Mucosa of rectum (tissue), 2 donors: ENCODE results near the gene XXYLT1.

ENCODE experiments used
- H3K27ac ChIP-seq, 2 donors: one replicate each; pipeline ENCODE4 v1.7.0; 2013; ENCODE audit warnings: inconsistent platforms in 2 of 2, low read depth in 2 of 2, low read length in 2 of 2
- H3K27me3 ChIP-seq, 2 donors: one replicate each; pipeline ENCODE4 v1.7.0; 2013; ENCODE audit warnings: low read length in 2 of 2; ENCODE audit not compliant: control insufficient read depth in 2 of 2, insufficient read depth in 2 of 2
- H3K36me3 ChIP-seq, 2 donors: one replicate each; pipeline ENCODE4 v1.7.0; 2013; ENCODE audit warnings: low read length in 2 of 2; ENCODE audit not compliant: control insufficient read depth in 2 of 2, insufficient read depth in 2 of 2
- H3K4me1 ChIP-seq, 2 donors: one replicate each; pipeline ENCODE4 v1.7.0; 2013; ENCODE audit warnings: low read length in 2 of 2, mild to moderate bottlenecking in 1 of 2; ENCODE audit not compliant: control insufficient read depth in 2 of 2, insufficient read depth in 2 of 2
- H3K4me3 ChIP-seq, 2 donors: one replicate each; pipeline ENCODE4 v1.7.0; 2013; ENCODE audit warnings: low read length in 2 of 2
- H3K9ac ChIP-seq, 2 donors: one replicate each; pipeline ENCODE4 v1.7.0; 2013; ENCODE audit warnings: low read length in 2 of 2, low read depth in 1 of 2, mild to moderate bottlenecking in 1 of 2
- H3K9me3 ChIP-seq, 2 donors: one replicate each; pipeline ENCODE4 v1.7.0; 2013; ENCODE audit warnings: low read length in 2 of 2; ENCODE audit not compliant: control insufficient read depth in 2 of 2
- donor health status: healthy.
- donor health status: Normal muscosa, but diverticular disease.

Gene XXYLT1

DNA sequence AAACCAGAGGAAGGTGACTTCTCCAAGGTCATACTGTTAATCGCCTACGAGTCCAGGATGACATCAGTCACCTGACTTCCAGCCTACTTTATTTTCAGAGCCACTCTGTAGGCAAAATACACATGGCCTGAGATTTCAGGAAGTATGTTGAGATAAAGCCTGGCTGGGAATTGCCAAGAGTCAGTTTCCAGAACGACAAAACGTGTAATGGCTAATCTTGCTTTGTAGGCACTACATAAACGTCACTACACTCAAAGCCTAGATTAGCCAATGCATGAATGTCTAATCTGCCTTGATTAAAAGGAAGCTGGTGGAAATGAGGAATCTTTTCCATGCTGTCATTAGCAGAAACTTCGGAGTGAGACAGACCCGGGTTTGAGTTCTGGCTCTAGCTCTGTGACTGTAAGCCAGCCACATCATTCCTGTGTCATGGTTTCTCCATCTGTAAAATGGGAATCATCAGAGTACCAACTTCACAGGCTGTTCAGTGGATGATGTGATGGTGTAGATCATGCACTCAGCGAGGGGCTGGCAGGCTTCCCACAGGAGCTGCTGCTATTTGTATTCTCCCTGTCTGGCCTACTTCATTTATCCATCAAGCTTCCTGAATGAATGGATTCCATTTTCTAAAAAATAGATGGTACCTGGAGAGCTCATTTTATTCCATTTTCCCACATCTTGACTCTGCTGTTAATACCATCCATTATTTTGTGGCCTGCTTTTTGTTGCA lies 241.9 kb downstream of the XXYLT1 start:
- no peak overlapping the region for H3K9ac ChIP-seq
- no peaks in the 10 kb centered on the region for H3K9me3 ChIP-seq
- peaks cover 11% of the 10 kb centered on the region in 2 donors for H3K4me1 ChIP-seq
- no peaks in the 10 kb centered on the region for H3K27me3 ChIP-seq
- H3K36me3 ChIP-seq, result no peaks in the 10 kb centered on the region
- H3K4me3 ChIP-seq, result no peak overlapping the region
- no peak overlapping the region for H3K27ac ChIP-seq

DNA sequence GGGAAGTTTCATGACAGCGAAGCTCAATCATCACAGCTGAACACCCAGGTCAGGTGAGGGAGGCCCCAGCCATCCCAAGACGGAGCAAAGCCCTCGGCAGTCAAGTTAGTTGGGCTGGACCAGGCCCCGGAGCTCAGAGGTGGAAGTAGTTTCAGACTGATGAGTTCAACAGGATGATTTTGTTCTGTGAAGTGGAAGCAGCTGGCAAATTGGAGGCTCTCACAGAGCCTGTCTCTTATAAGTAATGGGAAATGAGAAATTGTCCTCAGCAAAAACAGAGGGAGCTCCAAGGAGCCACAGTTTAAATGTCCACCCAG lies 245.1 kb downstream of the XXYLT1 start:
- H3K9ac ChIP-seq, result no peak overlapping the region
- no peaks in the 10 kb centered on the region for H3K36me3 ChIP-seq
- H3K27ac ChIP-seq, result no peak overlapping the region
- no peak overlapping the region for H3K4me3 ChIP-seq
- no peaks in the 10 kb centered on the region for H3K4me1 ChIP-seq
- no peaks in the 10 kb centered on the region for H3K9me3 ChIP-seq
- H3K27me3 ChIP-seq, result no peaks in the 10 kb centered on the region

DNA sequence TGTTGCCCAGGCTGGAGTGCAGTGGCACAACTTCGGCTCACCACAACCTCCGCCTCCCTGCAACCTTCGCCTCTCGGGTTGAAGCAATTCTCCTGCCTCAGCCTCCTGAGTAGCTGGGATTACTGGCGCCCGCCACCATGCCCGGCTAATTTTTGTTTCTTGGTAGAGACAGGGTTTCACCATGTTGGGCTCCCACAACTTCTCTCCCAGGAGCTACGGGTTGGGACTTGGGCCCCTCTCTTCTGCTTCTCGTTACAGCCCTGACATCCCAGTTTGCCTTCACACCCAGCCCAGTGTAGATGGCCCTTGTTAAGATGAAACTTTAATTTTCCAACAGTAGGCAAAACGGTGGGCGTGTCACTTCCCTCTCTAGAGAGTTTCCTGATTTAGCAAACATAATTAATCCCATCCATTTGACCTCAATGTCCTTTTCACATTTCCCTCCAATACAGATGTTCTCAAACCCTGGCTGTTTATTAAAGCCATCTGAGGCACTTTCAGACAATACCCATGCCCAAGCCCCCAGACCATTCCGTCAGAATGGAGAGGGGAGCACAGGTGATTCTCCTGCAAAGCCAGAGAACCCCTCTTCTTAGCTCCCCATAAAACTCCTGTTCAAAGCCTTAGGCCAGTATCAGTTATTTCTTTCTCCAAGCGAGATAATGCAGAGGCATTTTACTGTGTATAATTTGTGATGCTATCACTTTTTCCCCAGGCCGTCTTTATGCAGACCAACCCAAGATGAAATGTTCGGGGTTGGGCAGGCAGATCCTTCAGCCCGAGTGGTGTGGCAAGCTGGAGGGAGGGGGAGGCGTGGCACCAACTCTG lies 245.7 kb downstream of the XXYLT1 start:
- Histone ChIP-seq H3K9ac (no peak overlapping the region), H3K36me3 (no peaks in the 10 kb centered on the region), H3K27ac (no peak overlapping the region), H3K9me3 (peaks cover 0 to under 1% of the 10 kb centered on the region in 2 donors), H3K27me3 (no peaks in the 10 kb centered on the region), H3K4me1 (no peaks in the 10 kb centered on the region), H3K4me3 (no peak overlapping the region)

DNA sequence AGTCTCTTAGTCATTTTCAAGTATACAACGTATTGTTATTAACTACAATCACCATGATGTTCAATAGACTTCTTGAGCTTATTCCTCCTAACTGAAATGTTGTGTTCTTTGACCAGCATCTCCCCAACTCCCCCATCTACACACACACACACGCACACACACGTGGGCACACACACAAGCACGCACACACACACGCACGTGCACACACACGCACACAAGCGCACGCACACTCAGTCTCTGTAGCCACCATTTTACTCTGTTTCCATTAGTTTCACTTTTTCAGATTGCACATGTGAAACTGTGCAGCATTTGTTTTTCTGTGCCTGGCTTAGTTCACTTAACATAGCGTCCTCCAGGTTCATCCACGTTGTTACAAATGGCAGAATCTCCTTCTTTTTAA lies 247.0 kb downstream of the XXYLT1 start:
- H3K36me3 ChIP-seq, result no peaks in the 10 kb centered on the region
- H3K9ac ChIP-seq, result no peak overlapping the region
- peaks cover 0 to 3% of the 10 kb centered on the region in 2 donors for H3K9me3 ChIP-seq
- H3K4me3 ChIP-seq, result no peak overlapping the region
- no peak overlapping the region for H3K27ac ChIP-seq
- no peaks in the 10 kb centered on the region for H3K27me3 ChIP-seq
- no peaks in the 10 kb centered on the region for H3K4me1 ChIP-seq

DNA sequence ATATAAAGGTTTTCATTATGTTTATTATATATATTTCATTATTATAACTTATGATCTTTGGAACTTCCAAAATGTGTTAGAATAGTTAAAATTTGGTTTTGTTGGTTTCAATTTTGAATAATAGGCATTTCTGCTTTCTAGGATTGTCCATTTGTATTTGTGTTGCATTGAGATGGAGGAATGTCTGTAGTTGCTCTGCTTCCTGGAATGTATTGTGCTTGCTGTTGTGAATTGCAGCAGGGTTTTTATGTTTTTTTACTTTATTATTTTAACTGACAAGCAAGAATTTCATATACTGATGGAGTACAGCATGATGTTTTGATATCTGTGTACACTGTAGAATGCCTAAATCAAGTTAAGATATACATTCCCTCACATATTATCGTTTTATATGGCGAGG lies 247.4 kb downstream of the XXYLT1 start:
- Histone ChIP-seq H3K4me1 (no peaks in the 10 kb centered on the region), H3K9me3 (peaks cover 0 to 3% of the 10 kb centered on the region in 2 donors), H3K27ac (no peak overlapping the region), H3K36me3 (no peaks in the 10 kb centered on the region), H3K9ac (no peak overlapping the region), H3K4me3 (no peak overlapping the region), H3K27me3 (no peaks in the 10 kb centered on the region)

DNA sequence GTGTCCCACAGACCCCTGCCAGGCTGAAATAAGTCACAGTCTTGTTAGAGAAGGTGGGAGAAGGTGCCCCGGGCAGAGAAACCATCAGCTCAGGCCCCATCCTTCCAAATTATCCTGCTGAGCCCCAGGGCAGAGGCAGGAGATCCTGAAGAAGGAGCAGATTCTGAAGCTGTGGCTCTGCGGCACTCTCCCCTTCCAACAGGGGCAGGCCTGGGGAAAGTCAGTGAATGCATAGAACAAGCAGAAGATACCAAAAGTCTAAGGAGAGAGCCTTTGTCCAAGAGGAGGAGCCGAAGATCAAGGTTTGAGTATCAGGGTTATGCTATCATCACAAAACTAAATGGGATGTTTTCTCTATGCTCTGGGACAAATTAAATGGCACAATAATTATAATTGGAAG lies 249.3 kb downstream of the XXYLT1 start:
- H3K9me3 ChIP-seq, result peaks cover 0 to 3% of the 10 kb centered on the region in 2 donors
- H3K27me3 ChIP-seq, result peaks cover 4% of the 10 kb centered on the region in 2 donors
- no peaks in the 10 kb centered on the region for H3K36me3 ChIP-seq
- H3K9ac ChIP-seq, result no peak overlapping the region
- H3K4me1 ChIP-seq, result peaks cover 0 to 2% of the 10 kb centered on the region in 2 donors
- H3K27ac ChIP-seq, result no peak overlapping the region
- H3K4me3 ChIP-seq, result no peak overlapping the region

DNA sequence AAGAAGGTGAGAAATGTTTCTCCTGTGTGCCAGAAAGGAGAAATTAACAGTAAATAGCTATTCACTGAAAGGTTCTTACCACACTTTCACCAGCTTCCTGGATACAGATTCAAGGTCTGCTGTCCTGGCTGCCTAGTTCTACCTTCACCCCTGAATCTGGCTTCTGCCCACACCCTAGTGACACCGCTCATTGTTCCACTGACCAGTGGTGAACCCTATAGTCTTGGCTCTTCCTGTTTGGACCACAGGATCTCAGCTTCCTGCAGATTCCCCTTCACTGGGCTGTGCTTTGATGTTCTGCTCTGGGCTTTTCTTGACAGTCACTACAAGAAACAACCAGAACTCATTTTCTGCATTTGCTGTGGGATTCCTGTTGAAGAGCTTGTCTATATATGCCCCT lies 250.0 kb downstream of the XXYLT1 start:
- H3K9ac ChIP-seq, result no peak overlapping the region
- H3K27me3 ChIP-seq, result peaks cover 4% of the 10 kb centered on the region in 2 donors
- H3K36me3 ChIP-seq, result no peaks in the 10 kb centered on the region
- H3K9me3 ChIP-seq, result peaks cover 0 to 3% of the 10 kb centered on the region in 2 donors
- H3K4me1 ChIP-seq, result peaks cover 0 to 2% of the 10 kb centered on the region in 2 donors
- no peak overlapping the region for H3K4me3 ChIP-seq
- H3K27ac ChIP-seq, result no peak overlapping the region

DNA sequence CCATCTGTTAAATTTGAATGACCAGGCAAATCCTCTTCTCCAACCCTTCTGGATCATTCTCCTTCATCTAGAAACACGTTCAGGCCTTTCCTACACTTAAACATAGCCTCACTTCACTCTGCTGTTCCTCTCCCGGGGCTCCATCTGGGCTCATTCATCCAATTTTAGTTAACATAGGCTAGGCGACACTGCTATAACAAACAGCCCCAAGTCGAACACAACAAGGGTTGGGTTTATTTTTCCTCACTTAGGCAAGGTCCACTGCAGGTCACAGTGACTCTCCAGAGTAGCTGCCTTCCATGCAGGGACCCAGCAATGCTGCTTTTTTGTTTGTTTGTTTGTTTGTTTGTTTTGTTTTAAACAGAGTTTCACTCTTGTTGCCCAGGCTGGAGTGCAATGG lies 250.8 kb downstream of the XXYLT1 start:
- no peak overlapping the region for H3K4me3 ChIP-seq
- no peaks in the 10 kb centered on the region for H3K36me3 ChIP-seq
- no peak overlapping the region for H3K27ac ChIP-seq
- peaks cover 0 to 2% of the 10 kb centered on the region in 2 donors for H3K4me1 ChIP-seq
- peaks cover 0 to 3% of the 10 kb centered on the region in 2 donors for H3K9me3 ChIP-seq
- peaks cover 4% of the 10 kb centered on the region in 2 donors for H3K27me3 ChIP-seq
- no peak overlapping the region for H3K9ac ChIP-seq

DNA sequence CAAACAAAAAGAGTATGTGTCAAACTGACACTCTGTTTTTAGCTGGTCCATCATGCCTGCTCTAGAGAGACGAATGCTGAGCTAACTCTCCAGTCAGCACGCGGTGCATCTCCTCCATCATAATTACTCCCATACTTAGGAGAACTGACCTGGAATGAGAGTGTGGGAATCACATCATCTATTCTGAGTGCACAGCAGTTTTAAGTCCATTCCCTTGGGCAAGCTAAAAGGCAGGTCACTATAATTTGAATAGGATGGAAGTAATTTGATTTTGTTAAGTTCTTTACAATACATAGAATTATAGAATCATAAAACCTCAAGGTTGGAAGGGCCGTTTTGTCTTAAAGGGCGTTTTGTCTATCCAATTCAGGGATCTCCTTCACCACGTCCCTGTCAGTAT lies 251.6 kb downstream of the XXYLT1 start:
- H3K27ac ChIP-seq, result no peak overlapping the region
- peaks cover 4% of the 10 kb centered on the region in 2 donors for H3K27me3 ChIP-seq
- no peaks in the 10 kb centered on the region for H3K36me3 ChIP-seq
- H3K9ac ChIP-seq, result no peak overlapping the region
- no peak overlapping the region for H3K4me3 ChIP-seq
- H3K9me3 ChIP-seq, result peaks cover 0 to 3% of the 10 kb centered on the region in 2 donors
- peaks cover 0 to 2% of the 10 kb centered on the region in 2 donors for H3K4me1 ChIP-seq
